Parietal lobe (tissue), 2 donors: ENCODE measurements around the gene OSBPL9. TPM values are rescaled to one million over a fixed set of nuclear protein-coding genes. Genes with fewer than 3 reads are reported as not detected.

ENCODE experiments used
- small RNA-seq: library from RNA; depleted of rRNA; stranded (forward); fragments of <200 nt; gene quantifications from one replicate; pipeline ENCODE3, GENCODE V24; 2014; ENCODE audit warnings: low replicate concordance
- total RNA-seq: library from RNA; depleted of rRNA; stranded (reverse); fragments of >200 nt; gene quantifications from one replicate; pipeline ENCODE4 v1.2.3, GENCODE V29; 2014

OSBPL9 gene, protein sequence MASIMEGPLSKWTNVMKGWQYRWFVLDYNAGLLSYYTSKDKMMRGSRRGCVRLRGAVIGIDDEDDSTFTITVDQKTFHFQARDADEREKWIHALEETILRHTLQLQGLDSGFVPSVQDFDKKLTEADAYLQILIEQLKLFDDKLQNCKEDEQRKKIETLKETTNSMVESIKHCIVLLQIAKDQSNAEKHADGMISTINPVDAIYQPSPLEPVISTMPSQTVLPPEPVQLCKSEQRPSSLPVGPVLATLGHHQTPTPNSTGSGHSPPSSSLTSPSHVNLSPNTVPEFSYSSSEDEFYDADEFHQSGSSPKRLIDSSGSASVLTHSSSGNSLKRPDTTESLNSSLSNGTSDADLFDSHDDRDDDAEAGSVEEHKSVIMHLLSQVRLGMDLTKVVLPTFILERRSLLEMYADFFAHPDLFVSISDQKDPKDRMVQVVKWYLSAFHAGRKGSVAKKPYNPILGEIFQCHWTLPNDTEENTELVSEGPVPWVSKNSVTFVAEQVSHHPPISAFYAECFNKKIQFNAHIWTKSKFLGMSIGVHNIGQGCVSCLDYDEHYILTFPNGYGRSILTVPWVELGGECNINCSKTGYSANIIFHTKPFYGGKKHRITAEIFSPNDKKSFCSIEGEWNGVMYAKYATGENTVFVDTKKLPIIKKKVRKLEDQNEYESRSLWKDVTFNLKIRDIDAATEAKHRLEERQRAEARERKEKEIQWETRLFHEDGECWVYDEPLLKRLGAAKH
- total RNA-seq = 103 TPM

DNA sequence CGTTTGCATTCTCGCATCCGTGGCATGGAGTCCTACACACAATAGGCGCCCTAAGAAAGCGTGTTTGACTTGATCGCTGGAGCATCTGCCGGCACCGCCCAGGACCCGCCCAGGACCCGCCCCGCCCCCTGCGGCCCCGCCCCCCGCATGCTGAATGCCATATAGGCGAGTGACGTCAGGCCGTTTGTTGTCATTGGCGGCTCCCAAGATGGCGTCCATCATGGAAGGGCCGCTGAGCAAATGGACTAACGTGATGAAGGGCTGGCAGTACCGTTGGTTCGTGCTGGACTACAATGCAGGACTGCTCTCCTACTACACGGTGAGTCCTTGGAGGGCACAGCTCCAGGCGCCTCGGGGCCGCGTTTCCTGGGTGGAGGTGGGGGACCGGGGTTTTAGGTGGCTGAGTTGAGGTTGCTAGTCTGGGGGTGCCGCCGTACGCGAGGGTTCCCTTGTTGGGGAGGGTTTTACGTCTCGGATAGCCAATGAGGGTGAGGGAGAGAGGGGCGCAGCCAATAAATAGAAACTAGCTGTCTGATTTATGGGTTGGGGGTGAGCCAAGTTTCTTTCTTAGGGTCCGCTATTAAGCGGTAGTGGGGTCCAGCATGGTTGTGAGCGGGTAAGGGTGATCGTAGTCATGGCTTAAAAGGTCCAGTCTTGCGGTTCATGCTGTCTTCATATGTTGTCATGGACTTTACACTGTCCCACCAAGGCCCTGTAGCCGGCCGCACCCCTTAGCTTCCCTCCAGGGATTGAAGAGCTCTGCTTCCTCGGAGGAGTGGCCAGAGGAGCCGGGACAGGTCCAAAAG, at the start of gene OSBPL9:
OSBPL9 (plus strand) TSS at position 190 of the 806 bp plus-strand sequence; CDS start at position 209, 19 bp downstream.

Small RNA genes within 50 kb of the gene (small RNA-seq; reads per million reads assigned to genes)
- gene AL050343.2 (not detected), gene RF00568 (not detected)

Other genes starting within 250 kb of the OSBPL9 start
- 147 TPM for gene EPS15, start 97.8 kb upstream of the OSBPL9 start, total RNA-seq